SU-DHL-6 (cell line): ENCODE data around the gene L3MBTL1.

Experiments used
- H2AFZ ChIP-seq: fragments of 200-600 bp; sonication (generic); 2 replicates; pipeline ENCODE4 v1.6.1; 2014; ENCODE audit warnings: low read depth, mild to moderate bottlenecking, moderate library complexity, mixed read lengths, antibody characterized with exemption, low read length; ENCODE audit not compliant: severe bottlenecking
- H3F3A ChIP-seq: fragments of 200-600 bp; shearing (Covaris generic); 2 replicates; pipeline ENCODE4 v1.6.0; 2016; ENCODE audit warnings: antibody characterized with exemption, mild to moderate bottlenecking; ENCODE audit not compliant: insufficient read depth
- H3K27ac ChIP-seq: fragments of 200-600 bp; sonication (generic); 2 replicates; pipeline ENCODE4 v1.5.1; 2016; ENCODE audit warnings: low read depth, mild to moderate bottlenecking, low read length, moderate library complexity, mixed read lengths
- H3K27me3 ChIP-seq: fragments of 200-600 bp; sonication (generic), shearing (Covaris generic); 2 replicates; pipeline ENCODE4 v1.6.0; 2014; ENCODE audit warnings: mild to moderate bottlenecking, low read length
- H3K36me3 ChIP-seq: fragments of 200-600 bp; sonication (generic); 2 replicates; pipeline ENCODE4 v1.6.1; 2014; ENCODE audit warnings: mild to moderate bottlenecking, low read length, mixed read lengths
- H3K4me2 ChIP-seq: fragments of 300-600, 200-600 bp; shearing (Covaris generic), sonication (generic); 2 replicates; pipeline ENCODE4 v1.6.0; 2014; ENCODE audit warnings: low read length, low read depth, mild to moderate bottlenecking; ENCODE audit not compliant: poor library complexity, severe bottlenecking
- H3K4me3 ChIP-seq: fragments of 200-600 bp; sonication (generic); 2 replicates; pipeline ENCODE4 v1.5.1; 2014; ENCODE audit warnings: antibody characterized with exemption, low read length, mild to moderate bottlenecking, mixed read lengths; ENCODE audit not compliant: insufficient read depth, poor library complexity, severe bottlenecking
- H3K79me2 ChIP-seq: fragments of 200-600 bp; sonication (generic); 2 replicates; pipeline ENCODE4 v1.6.1; 2014; ENCODE audit warnings: mild to moderate bottlenecking, low read length, moderate library complexity; ENCODE audit not compliant: insufficient read depth
- H3K9ac ChIP-seq: fragments of 200-600 bp; sonication (generic); 2 replicates; pipeline ENCODE4 v1.7.0; 2014; ENCODE audit warnings: mild to moderate bottlenecking, low read length
- H3K9me2 ChIP-seq: fragments of 200-600 bp; sonication (generic); replicated peaks from 2 replicates; pipeline ENCODE4 v1.6.1; 2014; ENCODE audit warnings: low read length; ENCODE audit not compliant: insufficient read depth
- H3K9me3 ChIP-seq: fragments of 200-600 bp; sonication (generic); 2 replicates; pipeline ENCODE4 v1.6.1; 2014; ENCODE audit warnings: low read length, mixed read lengths; ENCODE audit not compliant: insufficient read depth
- H4K20me1 ChIP-seq: fragments of 200-600 bp; sonication (generic); 2 replicates; pipeline ENCODE4 v1.6.1; 2014; ENCODE audit warnings: low read depth, mild to moderate bottlenecking, antibody characterized with exemption, low read length, moderate library complexity, mixed read lengths
- EZH2phosphoT487 ChIP-seq: fragments of 200-600 bp; sonication (generic), shearing (Covaris generic); conservative IDR thresholded peaks from 2 replicates; pipeline ENCODE4 v1.6.1; 2018; ENCODE audit warnings: mild to moderate bottlenecking, antibody characterized with exemption, low read length, moderate library complexity, mixed read lengths
- TF ChIP-seq, protein P1 (sequence below): fragments of 200-600 bp; sonication (generic); IDR thresholded peaks from one replicate; pipeline ENCODE4 v1.5.1; 2017; ENCODE audit warnings: antibody characterized with exemption, mild to moderate bottlenecking, low read length, moderate library complexity; ENCODE audit not compliant: insufficient read depth, poor library complexity, severe bottlenecking

Gene L3MBTL1

DNA sequence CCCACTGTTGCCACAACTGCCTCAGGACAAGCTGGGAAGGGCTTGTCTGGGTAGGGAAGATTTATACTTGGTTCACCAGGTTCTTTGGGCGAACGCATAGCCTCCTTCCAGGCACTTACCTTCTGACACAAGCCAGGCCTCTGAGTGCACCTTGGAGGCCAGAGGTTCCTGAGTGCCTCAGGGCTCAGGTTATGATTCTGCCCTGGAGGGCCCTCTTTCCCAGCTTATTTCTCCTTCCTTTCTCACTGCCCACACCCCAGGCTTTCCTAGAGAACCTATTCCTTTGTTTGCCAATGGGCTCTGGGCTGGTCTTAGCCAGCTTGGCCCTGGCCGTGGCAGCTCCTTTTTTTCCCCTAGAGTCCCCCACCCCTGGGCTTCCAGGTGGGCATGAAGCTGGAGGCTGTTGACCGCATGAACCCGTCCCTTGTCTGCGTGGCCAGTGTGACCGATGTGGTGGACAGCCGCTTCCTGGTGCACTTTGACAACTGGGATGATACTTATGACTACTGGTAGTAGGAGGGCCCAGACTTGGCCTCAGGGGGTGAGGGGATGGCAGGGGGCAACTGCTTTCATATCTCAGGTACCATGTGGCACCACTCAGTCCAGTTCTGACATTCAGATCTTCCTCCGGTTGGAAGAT, 25.0 kb downstream of the L3MBTL1 start:
- H3K9ac ChIP-seq: no peak overlapping the region
- H3K36me3 ChIP-seq: no peaks in the 10 kb centered on the region
- no peak overlapping the region for H3K27ac ChIP-seq

DNA sequence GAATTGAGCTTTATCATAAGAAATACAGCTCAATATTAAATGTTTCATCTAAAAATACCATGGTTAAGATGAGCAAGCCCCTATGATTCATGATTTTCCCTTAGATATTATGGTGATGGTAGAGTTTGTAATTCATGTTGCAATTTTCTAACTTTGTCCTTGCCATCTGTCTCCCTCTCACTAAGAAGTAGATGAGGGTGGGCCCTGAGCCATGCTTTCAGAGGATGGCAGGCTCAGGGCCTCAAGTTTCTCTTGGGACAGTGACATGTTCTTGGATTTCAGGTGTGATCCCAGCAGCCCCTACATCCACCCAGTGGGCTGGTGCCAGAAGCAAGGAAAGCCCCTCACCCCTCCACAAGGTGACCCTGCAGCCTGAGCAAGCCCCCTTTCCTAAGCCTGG, 25.6 kb downstream of the L3MBTL1 start:
- no peaks in the 10 kb centered on the region for H3K9me2 ChIP-seq
- H3K27ac ChIP-seq: no peak overlapping the region
- no peak for TF ChIP-seq EZH2phosphoT487
- TF ChIP-seq, protein P1, sequence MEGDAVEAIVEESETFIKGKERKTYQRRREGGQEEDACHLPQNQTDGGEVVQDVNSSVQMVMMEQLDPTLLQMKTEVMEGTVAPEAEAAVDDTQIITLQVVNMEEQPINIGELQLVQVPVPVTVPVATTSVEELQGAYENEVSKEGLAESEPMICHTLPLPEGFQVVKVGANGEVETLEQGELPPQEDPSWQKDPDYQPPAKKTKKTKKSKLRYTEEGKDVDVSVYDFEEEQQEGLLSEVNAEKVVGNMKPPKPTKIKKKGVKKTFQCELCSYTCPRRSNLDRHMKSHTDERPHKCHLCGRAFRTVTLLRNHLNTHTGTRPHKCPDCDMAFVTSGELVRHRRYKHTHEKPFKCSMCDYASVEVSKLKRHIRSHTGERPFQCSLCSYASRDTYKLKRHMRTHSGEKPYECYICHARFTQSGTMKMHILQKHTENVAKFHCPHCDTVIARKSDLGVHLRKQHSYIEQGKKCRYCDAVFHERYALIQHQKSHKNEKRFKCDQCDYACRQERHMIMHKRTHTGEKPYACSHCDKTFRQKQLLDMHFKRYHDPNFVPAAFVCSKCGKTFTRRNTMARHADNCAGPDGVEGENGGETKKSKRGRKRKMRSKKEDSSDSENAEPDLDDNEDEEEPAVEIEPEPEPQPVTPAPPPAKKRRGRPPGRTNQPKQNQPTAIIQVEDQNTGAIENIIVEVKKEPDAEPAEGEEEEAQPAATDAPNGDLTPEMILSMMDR: no peak
- H3K4me3 ChIP-seq: no peak overlapping the region
- no peaks in the 10 kb centered on the region for H3K27me3 ChIP-seq
- no peak overlapping the region for H3K4me2 ChIP-seq
- no peaks in the 10 kb centered on the region for H4K20me1 ChIP-seq
- no peaks in the 10 kb centered on the region for H3F3A ChIP-seq
- H3K79me2 ChIP-seq: no peaks in the 10 kb centered on the region
- no peaks in the 10 kb centered on the region for H3K9me3 ChIP-seq
- H3K9ac ChIP-seq: no peak overlapping the region
- H3K36me3 ChIP-seq: no peaks in the 10 kb centered on the region
- H2AFZ ChIP-seq: no peak overlapping the region

More for the DNA sequence above, 25.0 kb downstream of the L3MBTL1 start:
- H3K79me2 ChIP-seq: no peaks in the 10 kb centered on the region
- H3K9me2 ChIP-seq: no peaks in the 10 kb centered on the region
- no peak overlapping the region for H3K4me3 ChIP-seq
- H3K4me2 ChIP-seq: no peak overlapping the region
- TF ChIP-seq EZH2phosphoT487: no peak
- TF ChIP-seq, protein P1: no peak
- no peaks in the 10 kb centered on the region for H4K20me1 ChIP-seq
- H3K27me3 ChIP-seq: no peaks in the 10 kb centered on the region
- H2AFZ ChIP-seq: no peak overlapping the region
- no peaks in the 10 kb centered on the region for H3F3A ChIP-seq
- no peaks in the 10 kb centered on the region for H3K9me3 ChIP-seq

DNA sequence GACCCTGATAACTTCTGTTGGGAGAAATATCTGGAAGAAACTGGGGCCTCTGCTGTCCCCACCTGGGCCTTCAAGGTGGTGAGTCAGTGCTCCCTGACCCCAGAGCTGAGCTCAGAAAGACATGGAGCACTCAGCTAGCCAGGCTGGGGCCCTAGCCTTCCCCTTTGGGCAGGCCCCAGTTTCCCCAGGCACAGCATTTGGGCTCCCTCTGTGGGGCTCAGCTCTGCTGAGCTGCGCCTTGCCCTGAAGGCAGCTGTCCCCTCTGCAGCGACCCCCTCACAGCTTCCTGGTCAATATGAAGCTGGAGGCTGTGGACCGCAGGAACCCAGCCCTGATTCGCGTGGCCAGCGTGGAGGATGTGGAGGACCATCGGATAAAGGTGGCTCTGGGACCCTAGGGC, 26.5 kb downstream of the L3MBTL1 start:
- Histone ChIP-seq H2AFZ (no peak overlapping the region), H3K79me2 (no peaks in the 10 kb centered on the region), H3K9ac (no peak overlapping the region), H3K9me2 (no peaks in the 10 kb centered on the region), H3K9me3 (no peaks in the 10 kb centered on the region), H3K27me3 (no peaks in the 10 kb centered on the region), H3K36me3 (no peaks in the 10 kb centered on the region), H3F3A (no peaks in the 10 kb centered on the region), H3K27ac (no peak overlapping the region), H3K4me3 (no peak overlapping the region), H3K4me2 (no peak overlapping the region), H4K20me1 (no peaks in the 10 kb centered on the region)
- TF ChIP-seq, protein P1: no peak
- TF ChIP-seq EZH2phosphoT487: no peak
